HL-60 (cell line): Measurements from ENCODE around the gene CLIC6.

ENCODE experiments used
- DNase-seq, 2 experiments: peaks; one replicate each; pipeline ENCODE4 v3.0.0-alpha.2; 2010 to 2020; ENCODE audit warnings: low read depth in 1 of 2, low spot score in 1 of 2
- H3K27ac ChIP-seq: fragments of 250-450 bp; sonication (Bioruptor Pico); replicated peaks from 2 replicates; pipeline ENCODE4 v1.5.1; 2020; ENCODE audit warnings: mild to moderate bottlenecking, moderate library complexity
- H3K27me3 ChIP-seq: fragments of 250-450 bp; sonication (Bioruptor Pico); 2 replicates; pipeline ENCODE4 v1.5.1; 2021; ENCODE audit warnings: mild to moderate bottlenecking, moderate library complexity; ENCODE audit not compliant: insufficient read depth, poor library complexity, severe bottlenecking
- H3K4me3 ChIP-seq: replicated peaks from 2 replicates; pipeline ENCODE4 v1.5.1; 2011; ENCODE audit warnings: mild to moderate bottlenecking, control low read depth, low read length; ENCODE audit not compliant: insufficient read depth
- GABPA ChIP-seq: IDR thresholded peaks from 2 replicates; pipeline ENCODE4 v1.6.1; 2012; ENCODE audit warnings: low read depth
- POLR2AphosphoS5 ChIP-seq: IDR thresholded peaks from 2 replicates; pipeline ENCODE4 v1.6.1; 2012; ENCODE audit warnings: low read depth
- SPI1 ChIP-seq: IDR thresholded peaks from 2 replicates; pipeline ENCODE4 v1.6.1; 2012; ENCODE audit warnings: low read depth, mild to moderate bottlenecking, borderline replicate concordance
- TF ChIP-seq, protein P1 (sequence below): IDR thresholded peaks from one replicate; pipeline ENCODE4 v1.5.1; 2011; ENCODE audit warnings: low read length, control low read depth, inconsistent platforms; ENCODE audit not compliant: insufficient read depth
- TF ChIP-seq, protein P2 (sequence below): IDR thresholded peaks from 2 replicates; pipeline ENCODE4 v1.6.1; 2012; ENCODE audit warnings: low read depth; ENCODE audit not compliant: insufficient replicate concordance

CLIC6 gene

DNA sequence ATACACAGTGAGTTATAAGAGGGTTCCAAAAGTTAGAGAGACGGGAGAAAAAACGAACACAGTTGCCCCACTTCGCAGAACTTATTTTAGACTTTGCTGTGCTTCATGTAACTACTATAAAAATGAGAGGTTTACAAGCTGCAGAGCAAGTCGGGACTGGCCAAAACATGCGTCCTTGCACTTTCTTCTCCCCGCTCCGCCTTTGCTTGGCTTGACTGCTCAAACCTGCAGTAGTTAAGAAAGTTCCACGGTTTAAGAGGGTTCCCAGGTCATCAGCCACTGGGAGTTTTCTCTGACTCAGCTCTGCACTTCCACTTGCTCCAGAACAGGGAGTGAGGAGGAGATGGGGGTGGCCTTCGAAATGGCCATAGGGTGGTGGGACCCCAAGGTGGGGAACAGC lies 36.2 kb downstream of the CLIC6 start:
- Histone ChIP-seq H3K27ac (no peak overlapping the region), H3K27me3 (peaks cover 2% of the 10 kb centered on the region), H3K4me3 (no peak overlapping the region)
- no peak for DNase-seq
- TF ChIP-seq, protein P1, sequence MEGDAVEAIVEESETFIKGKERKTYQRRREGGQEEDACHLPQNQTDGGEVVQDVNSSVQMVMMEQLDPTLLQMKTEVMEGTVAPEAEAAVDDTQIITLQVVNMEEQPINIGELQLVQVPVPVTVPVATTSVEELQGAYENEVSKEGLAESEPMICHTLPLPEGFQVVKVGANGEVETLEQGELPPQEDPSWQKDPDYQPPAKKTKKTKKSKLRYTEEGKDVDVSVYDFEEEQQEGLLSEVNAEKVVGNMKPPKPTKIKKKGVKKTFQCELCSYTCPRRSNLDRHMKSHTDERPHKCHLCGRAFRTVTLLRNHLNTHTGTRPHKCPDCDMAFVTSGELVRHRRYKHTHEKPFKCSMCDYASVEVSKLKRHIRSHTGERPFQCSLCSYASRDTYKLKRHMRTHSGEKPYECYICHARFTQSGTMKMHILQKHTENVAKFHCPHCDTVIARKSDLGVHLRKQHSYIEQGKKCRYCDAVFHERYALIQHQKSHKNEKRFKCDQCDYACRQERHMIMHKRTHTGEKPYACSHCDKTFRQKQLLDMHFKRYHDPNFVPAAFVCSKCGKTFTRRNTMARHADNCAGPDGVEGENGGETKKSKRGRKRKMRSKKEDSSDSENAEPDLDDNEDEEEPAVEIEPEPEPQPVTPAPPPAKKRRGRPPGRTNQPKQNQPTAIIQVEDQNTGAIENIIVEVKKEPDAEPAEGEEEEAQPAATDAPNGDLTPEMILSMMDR = no peak
- TF ChIP-seq, protein P2, sequence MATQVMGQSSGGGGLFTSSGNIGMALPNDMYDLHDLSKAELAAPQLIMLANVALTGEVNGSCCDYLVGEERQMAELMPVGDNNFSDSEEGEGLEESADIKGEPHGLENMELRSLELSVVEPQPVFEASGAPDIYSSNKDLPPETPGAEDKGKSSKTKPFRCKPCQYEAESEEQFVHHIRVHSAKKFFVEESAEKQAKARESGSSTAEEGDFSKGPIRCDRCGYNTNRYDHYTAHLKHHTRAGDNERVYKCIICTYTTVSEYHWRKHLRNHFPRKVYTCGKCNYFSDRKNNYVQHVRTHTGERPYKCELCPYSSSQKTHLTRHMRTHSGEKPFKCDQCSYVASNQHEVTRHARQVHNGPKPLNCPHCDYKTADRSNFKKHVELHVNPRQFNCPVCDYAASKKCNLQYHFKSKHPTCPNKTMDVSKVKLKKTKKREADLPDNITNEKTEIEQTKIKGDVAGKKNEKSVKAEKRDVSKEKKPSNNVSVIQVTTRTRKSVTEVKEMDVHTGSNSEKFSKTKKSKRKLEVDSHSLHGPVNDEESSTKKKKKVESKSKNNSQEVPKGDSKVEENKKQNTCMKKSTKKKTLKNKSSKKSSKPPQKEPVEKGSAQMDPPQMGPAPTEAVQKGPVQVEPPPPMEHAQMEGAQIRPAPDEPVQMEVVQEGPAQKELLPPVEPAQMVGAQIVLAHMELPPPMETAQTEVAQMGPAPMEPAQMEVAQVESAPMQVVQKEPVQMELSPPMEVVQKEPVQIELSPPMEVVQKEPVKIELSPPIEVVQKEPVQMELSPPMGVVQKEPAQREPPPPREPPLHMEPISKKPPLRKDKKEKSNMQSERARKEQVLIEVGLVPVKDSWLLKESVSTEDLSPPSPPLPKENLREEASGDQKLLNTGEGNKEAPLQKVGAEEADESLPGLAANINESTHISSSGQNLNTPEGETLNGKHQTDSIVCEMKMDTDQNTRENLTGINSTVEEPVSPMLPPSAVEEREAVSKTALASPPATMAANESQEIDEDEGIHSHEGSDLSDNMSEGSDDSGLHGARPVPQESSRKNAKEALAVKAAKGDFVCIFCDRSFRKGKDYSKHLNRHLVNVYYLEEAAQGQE = no peak
- TF ChIP-seq GABPA = no peak
- TF ChIP-seq POLR2AphosphoS5 = no peak
- no peak for TF ChIP-seq SPI1

DNA sequence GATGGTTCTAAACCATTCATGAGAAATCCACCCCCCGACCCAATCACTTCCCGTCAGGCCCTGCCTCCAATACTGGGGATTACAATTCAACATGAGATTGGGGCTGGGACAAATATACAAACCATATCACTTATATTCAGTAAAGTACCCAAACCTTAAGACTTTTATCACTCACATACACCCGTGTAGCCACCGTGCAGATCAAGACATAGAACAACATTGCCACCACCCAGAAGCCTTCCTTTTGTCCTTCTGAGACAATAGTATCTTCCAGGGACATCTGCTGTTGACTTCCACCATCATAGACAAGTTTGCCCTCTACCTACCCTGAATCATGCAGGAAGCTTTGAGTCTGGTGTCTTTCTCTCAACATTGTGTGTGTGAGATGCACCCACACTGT lies 37.5 kb downstream of the CLIC6 start:
- Histone ChIP-seq H3K4me3 (no peak overlapping the region), H3K27me3 (peaks cover 2% of the 10 kb centered on the region), H3K27ac (no peak overlapping the region)
- TF ChIP-seq POLR2AphosphoS5 (no peak), SPI1 (no peak), GABPA (no peak)
- TF ChIP-seq, protein P2 = no peak
- TF ChIP-seq, protein P1 = no peak
- no peak for DNase-seq

DNA sequence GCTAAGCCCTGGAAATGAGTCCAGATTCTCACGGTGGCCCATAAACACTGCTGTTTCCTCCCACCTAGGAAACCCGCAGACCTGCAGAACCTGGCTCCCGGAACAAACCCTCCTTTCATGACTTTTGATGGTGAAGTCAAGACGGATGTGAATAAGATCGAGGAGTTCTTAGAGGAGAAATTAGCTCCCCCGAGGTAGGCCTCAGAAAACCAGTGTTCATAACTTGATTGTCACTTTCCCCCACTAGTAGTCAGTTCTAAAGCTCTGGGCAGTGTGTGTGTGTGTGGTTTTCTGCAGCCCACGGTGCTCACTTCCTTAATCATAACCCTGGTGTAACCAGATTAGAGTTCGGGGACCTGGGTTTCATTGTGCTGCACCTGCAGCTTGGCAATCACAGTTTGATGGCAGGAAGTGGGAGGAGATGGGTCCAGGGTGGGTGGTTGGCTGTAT lies 39.1 kb downstream of the CLIC6 start:
- H3K27me3 ChIP-seq = peaks cover 2% of the 10 kb centered on the region
- H3K4me3 ChIP-seq = no peak overlapping the region
- DNase-seq = no peak
- no peak overlapping the region for H3K27ac ChIP-seq
- TF ChIP-seq, protein P2 = no peak
- peak; percentile 54; the same call in 1 of the 2 replicates for TF ChIP-seq SPI1

DNA sequence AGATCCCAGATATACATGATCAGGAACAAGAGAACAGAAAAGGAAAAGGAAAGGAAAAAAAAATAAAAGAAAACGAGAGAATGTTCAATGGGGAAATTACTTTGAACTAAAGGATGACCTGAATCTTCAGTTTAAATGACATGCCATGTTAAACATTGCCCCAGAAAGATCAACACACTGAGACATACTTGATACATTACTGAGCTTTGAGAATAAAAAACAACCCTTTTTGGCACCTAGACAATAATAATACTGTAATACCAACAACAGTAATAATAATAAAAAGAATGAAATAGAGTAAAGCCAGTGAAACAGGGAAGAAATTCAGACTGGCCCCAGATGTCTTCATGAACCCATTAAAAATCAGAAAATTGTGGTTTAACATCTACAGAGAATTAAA lies 44.8 kb downstream of the CLIC6 start:
- Histone ChIP-seq H3K27me3 (peaks cover 7% of the 10 kb centered on the region), H3K4me3 (no peak overlapping the region), H3K27ac (no peak overlapping the region)
- no peak for DNase-seq
- TF ChIP-seq GABPA = no peak
- TF ChIP-seq SPI1 = no peak
- TF ChIP-seq, protein P1 = no peak
- no peak for TF ChIP-seq POLR2AphosphoS5
- TF ChIP-seq, protein P2 = no peak
